Stimulated activated CD4-positive, alpha-beta T cell treated with anti-CD3 and anti-CD28 coated beads, Interleukin-1b, Interleukin-23, amount 100 ng/mL, for 4 hours (primary cell): Measurements from ENCODE around the gene C11orf97.
"Not testable (repeated sequence)": the region's sequence is repeated elsewhere in the genome, so short reads cannot be mapped to it uniquely, and the experiment has no call there.

Experiments
- DNase-seq, 2 donors: peaks; one replicate each; pipeline ENCODE4 v3.0.0-alpha.2; 2020; ENCODE audit warnings: low read depth in 2 of 2

The C11orf97 gene

GRCh38 chr11:94511932-94512781, at the start of gene C11orf97:
Gene C11orf97 (plus strand): TSS chr11:94512461. CDS start chr11:94512529, 68 bp downstream.
- peak; percentile 41 to 47 for DNase-seq

- no peak for DNase-seq
Measured at GRCh38 chr11:94469416-94469815, 42.8 kb upstream of the C11orf97 start.

GRCh38 chr11:94472916-94473799, 39.1 kb upstream of the C11orf97 start:
- no peak for DNase-seq

- no peak for DNase-seq
Measured at GRCh38 chr11:94477624-94478023, 34.6 kb upstream of the C11orf97 start.

GRCh38 chr11:94481342-94481741, 30.9 kb upstream of the C11orf97 start:
- DNase-seq, result no peak

- DNase-seq, result no peak
Measured at GRCh38 chr11:94486068-94486467, 26.2 kb upstream of the C11orf97 start.

- peak; percentile 88 to 91 for DNase-seq
Measured at GRCh38 chr11:94493281-94494125, 18.8 kb upstream of the C11orf97 start, which contains the start of the genes ANKRD49 and MRE11. Gene ANKRD49 (plus strand): TSS chr11:94493984. CDS start chr11:94496694, 2,710 bp downstream. Gene MRE11 (minus strand): TSS chr11:94493844. CDS start chr11:94492801, 1,043 bp downstream.

- DNase-seq, result no peak
Measured at GRCh38 chr11:94494126-94494680, 18.1 kb upstream of the C11orf97 start.

- DNase-seq, result no peak
Measured at GRCh38 chr11:94500181-94500580, 12.1 kb upstream of the C11orf97 start.

- DNase-seq, result no peak
Measured at GRCh38 chr11:94501522-94501921, 10.7 kb upstream of the C11orf97 start.

- no peak for DNase-seq
Measured at GRCh38 chr11:94504689-94505293, 7.5 kb upstream of the C11orf97 start.

- DNase-seq, result not testable (repeated sequence)
Measured at GRCh38 chr11:94506513-94506912, 5.7 kb upstream of the C11orf97 start.

GRCh38 chr11:94507485-94507884, 4.8 kb upstream of the C11orf97 start:
- no peak for DNase-seq

- no peak for DNase-seq
Measured at GRCh38 chr11:94513091-94513490, 830 bp downstream of the C11orf97 start.

GRCh38 chr11:94515398-94515797, 3.1 kb downstream of the C11orf97 start:
- no peak for DNase-seq

GRCh38 chr11:94516725-94517124, 4.5 kb downstream of the C11orf97 start:
- no peak for DNase-seq

GRCh38 chr11:94518300-94518699, 6.0 kb downstream of the C11orf97 start:
- no peak for DNase-seq

GRCh38 chr11:94519478-94520084, 7.3 kb downstream of the C11orf97 start:
- DNase-seq, result no peak

GRCh38 chr11:94521684-94522083, 9.4 kb downstream of the C11orf97 start:
- no peak for DNase-seq

GRCh38 chr11:94524341-94524740, 12.1 kb downstream of the C11orf97 start:
- DNase-seq, result no peak
